GM23338 (cell line): ENCODE results near the gene WWC1. TPM values are rescaled to one million over a fixed set of nuclear protein-coding genes. Genes with fewer than 3 reads are reported as not detected.

Experiments
- CREB1 ChIP-seq: fragments of 250-450 bp; sonication (Bioruptor Pico); IDR thresholded peaks from 2 replicates; pipeline ENCODE4 v1.5.0; 2020; ENCODE audit warnings: low read depth, mild to moderate bottlenecking, moderate library complexity
- CTCF ChIP-seq, 2 experiments: fragments of 200-600 bp in 1 of 2; sonication (generic) in 1 of 2; conservative IDR thresholded peaks; 2 replicates each; pipeline versions ENCODE4 v1.5.1 to v1.6.1; 2016 to 2017; ENCODE audit warnings: antibody characterized with exemption in 2 of 2, low read depth in 2 of 2, mild to moderate bottlenecking in 2 of 2, moderate library complexity in 1 of 2
- POLR2AphosphoS5 ChIP-seq: IDR thresholded peaks from 2 replicates; pipeline ENCODE4 v1.6.1; 2016; ENCODE audit warnings: antibody characterized with exemption, low read depth
- ZNF114 ChIP-seq: fragments of 250-450 bp; sonication (Bioruptor Pico); IDR thresholded peaks from 2 replicates; pipeline ENCODE4 v1.5.0; 2020; ENCODE audit warnings: mild to moderate bottlenecking, moderate library complexity
- ZNF462 ChIP-seq: fragments of 250-450 bp; sonication (Bioruptor Pico); IDR thresholded peaks from 2 replicates; pipeline ENCODE4 v1.5.0; 2020; ENCODE audit warnings: mild to moderate bottlenecking, moderate library complexity
- polyA plus RNA-seq: library from polyadenylated mRNA; unstranded; fragments of >200 nt; fragmentation: Nextera tagmentation; extraction: Ambion mirVana; gene quantifications from 2 replicates; pipeline ENCODE4 v1.2.1, GENCODE V29; 2016
- total RNA-seq: library from RNA; depleted of rRNA; stranded (reverse); fragments of >200 nt; shearing (Covaris generic); gene quantifications from 2 replicates; pipeline ENCODE4 v1.2.3, GENCODE V29; 2014
- TF ChIP-seq, protein P1 (sequence below): IDR thresholded peaks from one replicate; pipeline ENCODE4 v1.6.1; 2018; ENCODE audit warnings: antibody characterized with exemption; ENCODE audit not compliant: unreplicated experiment

The WWC1 gene
- total and polyA plus RNA-seq, 2 experiments from 2014 or later = 25.4 to 27.8 TPM

- TF ChIP-seq ZNF462 = no peak
- no peak for TF ChIP-seq CTCF (conservative IDR thresholded peaks at IDR 0.05; ENCODE audit: low read depth in 2 of 2)
- no peak for TF ChIP-seq ZNF114
- TF ChIP-seq, protein P1, sequence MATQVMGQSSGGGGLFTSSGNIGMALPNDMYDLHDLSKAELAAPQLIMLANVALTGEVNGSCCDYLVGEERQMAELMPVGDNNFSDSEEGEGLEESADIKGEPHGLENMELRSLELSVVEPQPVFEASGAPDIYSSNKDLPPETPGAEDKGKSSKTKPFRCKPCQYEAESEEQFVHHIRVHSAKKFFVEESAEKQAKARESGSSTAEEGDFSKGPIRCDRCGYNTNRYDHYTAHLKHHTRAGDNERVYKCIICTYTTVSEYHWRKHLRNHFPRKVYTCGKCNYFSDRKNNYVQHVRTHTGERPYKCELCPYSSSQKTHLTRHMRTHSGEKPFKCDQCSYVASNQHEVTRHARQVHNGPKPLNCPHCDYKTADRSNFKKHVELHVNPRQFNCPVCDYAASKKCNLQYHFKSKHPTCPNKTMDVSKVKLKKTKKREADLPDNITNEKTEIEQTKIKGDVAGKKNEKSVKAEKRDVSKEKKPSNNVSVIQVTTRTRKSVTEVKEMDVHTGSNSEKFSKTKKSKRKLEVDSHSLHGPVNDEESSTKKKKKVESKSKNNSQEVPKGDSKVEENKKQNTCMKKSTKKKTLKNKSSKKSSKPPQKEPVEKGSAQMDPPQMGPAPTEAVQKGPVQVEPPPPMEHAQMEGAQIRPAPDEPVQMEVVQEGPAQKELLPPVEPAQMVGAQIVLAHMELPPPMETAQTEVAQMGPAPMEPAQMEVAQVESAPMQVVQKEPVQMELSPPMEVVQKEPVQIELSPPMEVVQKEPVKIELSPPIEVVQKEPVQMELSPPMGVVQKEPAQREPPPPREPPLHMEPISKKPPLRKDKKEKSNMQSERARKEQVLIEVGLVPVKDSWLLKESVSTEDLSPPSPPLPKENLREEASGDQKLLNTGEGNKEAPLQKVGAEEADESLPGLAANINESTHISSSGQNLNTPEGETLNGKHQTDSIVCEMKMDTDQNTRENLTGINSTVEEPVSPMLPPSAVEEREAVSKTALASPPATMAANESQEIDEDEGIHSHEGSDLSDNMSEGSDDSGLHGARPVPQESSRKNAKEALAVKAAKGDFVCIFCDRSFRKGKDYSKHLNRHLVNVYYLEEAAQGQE = no peak
- TF ChIP-seq CREB1 (CRISPR knock-in tag) = no peak
- no peak for TF ChIP-seq POLR2AphosphoS5
These were observed 74.7 kb downstream of the WWC1 start (continued) for GRCh38 chr5:168366116-168366515.
